Measurements from ENCODE around the gene APLP2. TPM values are rescaled to one million over a fixed set of nuclear protein-coding genes. Genes with fewer than 3 reads are reported as not detected.

The APLP2 gene
- total RNA-seq, 1 donor from 2014 or later = 548 TPM

DNA sequence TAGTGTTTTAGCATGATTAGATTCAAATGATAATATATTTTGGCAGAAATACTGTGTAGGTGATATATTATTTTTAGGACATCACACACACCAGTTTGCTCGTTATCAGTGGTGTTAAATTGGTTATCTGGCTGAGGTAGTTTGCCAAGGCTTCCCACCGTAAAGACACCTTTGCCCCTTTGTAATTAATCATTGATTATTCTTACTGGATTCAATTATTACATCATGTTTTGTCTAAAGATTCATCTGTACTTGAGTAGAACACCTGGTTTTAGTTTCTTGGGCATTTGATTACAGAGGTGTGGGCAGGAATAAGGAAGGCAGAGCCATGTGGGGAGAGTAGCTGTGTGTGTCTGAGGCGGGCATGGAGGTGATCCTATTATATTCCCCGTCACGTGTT, 50.4 kb downstream of the APLP2 start:
- H3K4me3 ChIP-seq (ENCODE audit: low read depth, low read length) = no peak overlapping the region
- no peak for DNase-seq (ENCODE audit: low read depth)
- TF ChIP-seq, protein P1, sequence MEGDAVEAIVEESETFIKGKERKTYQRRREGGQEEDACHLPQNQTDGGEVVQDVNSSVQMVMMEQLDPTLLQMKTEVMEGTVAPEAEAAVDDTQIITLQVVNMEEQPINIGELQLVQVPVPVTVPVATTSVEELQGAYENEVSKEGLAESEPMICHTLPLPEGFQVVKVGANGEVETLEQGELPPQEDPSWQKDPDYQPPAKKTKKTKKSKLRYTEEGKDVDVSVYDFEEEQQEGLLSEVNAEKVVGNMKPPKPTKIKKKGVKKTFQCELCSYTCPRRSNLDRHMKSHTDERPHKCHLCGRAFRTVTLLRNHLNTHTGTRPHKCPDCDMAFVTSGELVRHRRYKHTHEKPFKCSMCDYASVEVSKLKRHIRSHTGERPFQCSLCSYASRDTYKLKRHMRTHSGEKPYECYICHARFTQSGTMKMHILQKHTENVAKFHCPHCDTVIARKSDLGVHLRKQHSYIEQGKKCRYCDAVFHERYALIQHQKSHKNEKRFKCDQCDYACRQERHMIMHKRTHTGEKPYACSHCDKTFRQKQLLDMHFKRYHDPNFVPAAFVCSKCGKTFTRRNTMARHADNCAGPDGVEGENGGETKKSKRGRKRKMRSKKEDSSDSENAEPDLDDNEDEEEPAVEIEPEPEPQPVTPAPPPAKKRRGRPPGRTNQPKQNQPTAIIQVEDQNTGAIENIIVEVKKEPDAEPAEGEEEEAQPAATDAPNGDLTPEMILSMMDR (conservative IDR thresholded peaks at IDR 0.05; ENCODE audit: low read depth, low read length) = no peak

DNA sequence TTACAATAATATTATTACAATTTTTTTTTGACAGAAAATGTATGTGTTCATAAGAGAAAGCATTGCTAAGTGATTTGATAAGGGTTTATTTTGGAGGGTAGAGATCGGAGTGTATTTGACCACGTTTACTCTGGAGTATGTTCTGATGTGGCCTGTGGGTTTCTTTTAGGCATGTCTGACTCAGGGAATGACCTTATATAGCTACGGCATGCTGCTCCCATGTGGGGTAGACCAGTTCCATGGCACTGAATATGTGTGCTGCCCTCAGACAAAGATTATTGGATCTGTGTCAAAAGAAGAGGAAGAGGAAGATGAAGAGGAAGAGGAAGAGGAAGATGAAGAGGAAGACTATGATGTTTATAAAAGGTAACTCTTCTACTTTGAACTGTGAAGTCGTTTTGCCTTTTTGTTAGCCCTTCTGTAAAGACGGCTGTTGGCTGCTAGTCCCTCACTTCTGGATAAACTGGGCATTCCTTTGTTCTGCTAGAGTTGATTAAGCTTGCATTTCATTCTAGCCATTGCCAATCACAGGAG, 51.8 kb downstream of the APLP2 start:
- TF ChIP-seq, protein P1 (conservative IDR thresholded peaks at IDR 0.05; ENCODE audit: low read depth, low read length) = no peak
- H3K4me3 ChIP-seq (ENCODE audit: low read depth, low read length) = no peak overlapping the region
- DNase-seq (ENCODE audit: low read depth) = no peak

DNA sequence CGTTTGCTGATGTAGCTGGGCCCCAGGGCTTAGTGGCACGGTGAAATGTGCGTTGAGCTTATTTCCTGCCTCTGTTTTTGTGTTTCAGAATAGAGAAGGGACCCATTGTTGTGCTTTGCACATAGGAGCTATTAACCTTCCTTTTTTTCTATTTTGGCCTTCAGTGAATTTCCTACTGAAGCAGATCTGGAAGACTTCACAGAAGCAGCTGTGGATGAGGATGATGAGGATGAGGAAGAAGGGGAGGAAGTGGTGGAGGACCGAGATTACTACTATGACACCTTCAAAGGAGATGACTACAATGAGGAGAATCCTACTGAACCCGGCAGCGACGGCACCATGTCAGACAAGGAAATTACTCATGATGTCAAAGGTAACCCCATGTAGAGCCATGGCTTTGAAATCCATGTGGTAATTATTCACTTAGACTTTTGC, 52.5 kb downstream of the APLP2 start:
- DNase-seq (ENCODE audit: low read depth) = no peak
- TF ChIP-seq, protein P1 (conservative IDR thresholded peaks at IDR 0.05; ENCODE audit: low read depth, low read length) = no peak

DNA sequence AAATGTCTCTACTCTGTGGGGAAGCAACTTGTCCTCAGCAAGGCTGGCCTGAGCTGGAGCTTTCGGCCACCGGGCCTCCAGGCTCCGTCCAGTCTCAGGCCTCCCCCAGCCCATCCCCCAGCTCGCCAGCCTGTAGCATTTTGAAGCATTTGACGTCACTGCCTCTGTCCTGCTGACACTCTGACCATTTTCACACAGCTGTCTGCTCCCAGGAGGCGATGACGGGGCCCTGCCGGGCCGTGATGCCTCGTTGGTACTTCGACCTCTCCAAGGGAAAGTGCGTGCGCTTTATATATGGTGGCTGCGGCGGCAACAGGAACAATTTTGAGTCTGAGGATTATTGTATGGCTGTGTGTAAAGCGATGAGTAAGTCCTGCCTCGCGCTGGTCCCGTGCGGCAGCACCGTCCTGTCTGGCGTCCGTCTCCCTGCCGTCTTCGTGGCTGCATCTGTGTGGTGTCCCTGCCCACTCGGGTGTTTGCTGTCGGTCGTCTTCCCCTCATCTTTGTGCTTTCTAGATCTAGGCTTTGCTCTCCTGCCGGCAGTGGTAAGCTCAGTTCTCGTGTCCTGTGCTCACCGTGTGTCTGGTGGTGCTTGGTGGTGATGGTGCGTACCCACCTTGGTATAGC, 53.8 kb downstream of the APLP2 start:
- DNase-seq (ENCODE audit: low read depth) = no peak
- no peak overlapping the region for H3K4me3 ChIP-seq (ENCODE audit: low read depth, low read length)
- TF ChIP-seq, protein P1 (conservative IDR thresholded peaks at IDR 0.05; ENCODE audit: low read depth, low read length) = no peak

More for the DNA sequence above, 52.5 kb downstream of the APLP2 start:
- H3K4me3 ChIP-seq (ENCODE audit: low read depth, low read length) = no peak overlapping the region

DNA sequence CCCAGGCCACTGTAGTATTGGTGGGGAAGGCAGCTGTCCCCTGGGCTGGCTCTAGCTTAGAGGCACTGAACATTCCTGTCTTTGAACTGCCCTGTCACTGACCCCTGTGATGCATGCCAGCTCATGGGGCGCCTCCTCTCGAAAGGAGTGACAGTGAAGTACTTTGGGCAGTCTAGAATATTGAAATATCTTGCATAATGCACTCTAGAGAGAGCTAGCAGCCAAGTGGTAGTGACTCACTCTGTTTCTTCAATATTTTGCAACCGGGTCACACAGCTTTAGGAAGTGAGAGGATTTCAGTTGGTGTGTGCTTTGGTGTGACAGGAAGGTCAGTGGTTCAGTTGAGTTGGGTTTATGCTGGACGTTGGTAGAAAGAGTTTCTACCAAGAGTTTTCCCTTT, 54.4 kb downstream of the APLP2 start:
- no peak overlapping the region for H3K4me3 ChIP-seq (ENCODE audit: low read depth, low read length)
- TF ChIP-seq, protein P1 (conservative IDR thresholded peaks at IDR 0.05; ENCODE audit: low read depth, low read length) = no peak
- DNase-seq (ENCODE audit: low read depth) = peak; percentile 79

DNA sequence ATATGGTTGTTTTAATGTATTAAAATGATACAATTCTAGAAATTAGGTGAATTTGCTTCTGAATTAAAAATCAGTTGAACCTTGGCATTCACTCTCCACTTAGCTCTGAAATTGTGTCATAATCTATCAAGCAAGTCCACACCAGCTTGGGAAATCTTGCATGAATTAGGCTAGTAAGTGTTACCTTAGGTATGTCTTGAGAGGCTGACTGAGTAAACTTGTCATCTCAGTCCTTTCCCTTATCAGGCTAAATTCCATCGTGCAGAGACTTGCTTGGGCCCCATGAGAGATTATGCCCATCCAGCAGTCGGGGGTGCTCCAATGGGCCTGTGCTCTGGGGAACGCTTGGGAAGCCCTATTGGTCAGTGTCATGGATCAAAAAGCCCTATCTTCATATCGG, 55.9 kb downstream of the APLP2 start:
- TF ChIP-seq, protein P1 (conservative IDR thresholded peaks at IDR 0.05; ENCODE audit: low read depth, low read length) = no peak
- DNase-seq (ENCODE audit: low read depth) = peak; percentile 22

DNA sequence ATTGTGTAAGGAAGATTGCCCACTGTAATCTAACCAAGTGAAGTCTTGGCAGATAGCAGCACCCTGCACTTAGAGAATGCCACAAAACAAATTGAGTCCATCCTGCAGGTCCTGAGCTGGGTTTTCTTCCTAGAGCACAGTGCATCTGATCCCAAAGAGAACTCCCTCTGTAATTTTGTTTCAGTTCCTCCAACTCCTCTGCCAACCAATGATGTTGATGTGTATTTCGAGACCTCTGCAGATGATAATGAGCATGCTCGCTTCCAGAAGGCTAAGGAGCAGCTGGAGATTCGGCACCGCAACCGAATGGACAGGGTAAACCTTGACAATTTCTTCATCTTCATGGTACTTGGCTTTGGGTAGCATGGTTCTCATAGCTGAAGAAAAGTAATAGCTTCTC, 56.8 kb downstream of the APLP2 start:
- TF ChIP-seq, protein P1 (conservative IDR thresholded peaks at IDR 0.05; ENCODE audit: low read depth, low read length) = no peak
- DNase-seq (ENCODE audit: low read depth) = no peak
- H3K4me3 ChIP-seq (ENCODE audit: low read depth, low read length) = no peak overlapping the region

More for the DNA sequence above, 55.9 kb downstream of the APLP2 start:
- no peak overlapping the region for H3K4me3 ChIP-seq (ENCODE audit: low read depth, low read length)

Measured in epithelial cell of proximal tubule (primary cell).